HCT116 (cell line): Measurements from ENCODE around the gene PCDHGA9. TPM values are rescaled to one million over a fixed set of nuclear protein-coding genes. Genes with fewer than 3 reads are reported as not detected.

Experiments
- ATAC-seq: fragments of 200-7000 bp; cut with Tn5 transposase; 2 replicates; pipeline ENCODE4 v1.9.1; 2020; ENCODE audit warnings: mild to moderate bottlenecking, moderate library complexity
- BruUV-seq: library from RNA; stranded (reverse); fragments of 400-500 nt; replicated peaks from 2 replicates; lab custom pipeline; 2021; lab: Mats Ljungman, UMichigan
- CTCF ChIA-PET: fragments of 300-600 bp; sonication (Branson Sonifier 250); formaldehyde crosslinking; loops from one replicate; lab custom pipeline; 2021; ENCODE audit warnings: antibody characterized with exemption; lab: Charles Lee
- POLR2A ChIA-PET: fragments of 300-600, 350-600 bp; sonication (Branson Sonifier 250); formaldehyde crosslinking; loops from one replicate; lab custom pipeline; 2021; ENCODE audit warnings: antibody characterized with exemption; lab: Charles Lee
- RAD21 ChIA-PET, 2 experiments: fragments of 300-600 bp; sonication (Branson Sonifier 250); formaldehyde crosslinking; loops; one replicate each; lab custom pipeline; 2023; ENCODE audit warnings: low total read pairs in 2 of 2; ENCODE audit not compliant: uncharacterized antibody in 2 of 2, unreplicated experiment in 2 of 2, low non-redundant PET in 1 of 2; lab: Charles Lee
- DNase-seq: peaks from one replicate; pipeline ENCODE4 v3.0.0-alpha.2; 2010; ENCODE audit warnings: low read depth, low spot score
- H2AFZ ChIP-seq: fragments of 200-600 bp; shearing (Covaris generic), sonication (generic); 2 replicates; pipeline ENCODE4 v1.6.1; 2017; ENCODE audit warnings: low read depth, mixed run types, mixed read lengths, antibody characterized with exemption, low read length; ENCODE audit not compliant: poor library complexity, severe bottlenecking
- H3K27ac ChIP-seq: 2 replicates; pipeline ENCODE4 v1.5.1; 2012; ENCODE audit warnings: low read depth, low read length
- H3K27me3 ChIP-seq: fragments of 200-600 bp; sonication (generic); 2 replicates; pipeline ENCODE4 v1.6.1; 2016; ENCODE audit warnings: mixed run types, low read length, mixed read lengths; ENCODE audit not compliant: insufficient read depth
- H3K36me3 ChIP-seq, 2 experiments: fragments of 200-500 bp in 1 of 2; fragments of 200-600 bp in 1 of 2; sonication (Bioruptor generic) in 1 of 2; sonication (generic) in 1 of 2; 2 replicates each; pipeline versions ENCODE4 v1.5.1 to v1.6.1; 2014 to 2016; ENCODE audit warnings: low read length in 2 of 2, inconsistent platforms in 1 of 2, mixed read lengths in 1 of 2, mixed run types in 1 of 2; ENCODE audit not compliant: insufficient read depth in 2 of 2, control insufficient read depth in 1 of 2
- H3K4me1 ChIP-seq, 2 experiments: fragments of 200-600 bp in 1 of 2; sonication (generic) in 1 of 2; 2 replicates each; pipeline versions ENCODE4 v1.5.1 to v1.6.1; 2012 to 2017; ENCODE audit warnings: low read length in 2 of 2, inconsistent platforms in 1 of 2, mild to moderate bottlenecking in 1 of 2, mixed read lengths in 1 of 2, mixed run types in 1 of 2, moderate library complexity in 1 of 2; ENCODE audit not compliant: insufficient read depth in 2 of 2, control insufficient read depth in 1 of 2
- H3K4me2 ChIP-seq: fragments of 200-600 bp; sonication (generic); 2 replicates; pipeline ENCODE4 v1.6.1; 2017; ENCODE audit warnings: mixed run types, low read length, mixed read lengths
- H3K4me3 ChIP-seq, 2 experiments: fragments of 200-600 bp in 1 of 2; sonication (generic) in 1 of 2; replicated peaks in 1 of 2; 2 replicates each; pipeline ENCODE4 v1.5.1; 2011 to 2016; ENCODE audit warnings: low read length in 2 of 2, control low read depth in 1 of 2, low read depth in 1 of 2, mild to moderate bottlenecking in 1 of 2, mixed read lengths in 1 of 2, mixed run types in 1 of 2
- H3K79me2 ChIP-seq: fragments of 200-600 bp; sonication (generic); 2 replicates; pipeline ENCODE4 v1.6.1; 2017; ENCODE audit warnings: mild to moderate bottlenecking, mixed run types, low read length, moderate library complexity, mixed read lengths; ENCODE audit not compliant: insufficient read depth
- H3K9ac ChIP-seq: fragments of 200-600 bp; sonication (generic); 2 replicates; pipeline ENCODE4 v1.6.1; 2016; ENCODE audit warnings: low read length, mixed read lengths
- H3K9me2 ChIP-seq: fragments of 200-600 bp; sonication (generic), shearing (Covaris generic); 2 replicates; pipeline ENCODE4 v1.6.1; 2017; ENCODE audit warnings: mixed run types, mild to moderate bottlenecking, moderate library complexity; ENCODE audit not compliant: insufficient read depth
- H3K9me3 ChIP-seq, 2 experiments: fragments of 200-500 bp in 1 of 2; fragments of 200-600 bp in 1 of 2; sonication (Bioruptor generic) in 1 of 2; sonication (generic) in 1 of 2; 2 replicates each; pipeline ENCODE4 v1.6.1; 2014 to 2017; ENCODE audit warnings: low read length in 2 of 2, mixed read lengths in 2 of 2, inconsistent platforms in 1 of 2, low read depth in 1 of 2, mild to moderate bottlenecking in 1 of 2, mixed run types in 1 of 2, moderate library complexity in 1 of 2; ENCODE audit not compliant: control insufficient read depth in 1 of 2, insufficient read depth in 1 of 2
- H4K20me1 ChIP-seq: fragments of 200-600 bp; sonication (generic), shearing (Covaris generic); 2 replicates; pipeline ENCODE4 v1.6.1; 2017; ENCODE audit warnings: mixed run types, mild to moderate bottlenecking, moderate library complexity; ENCODE audit not compliant: insufficient read depth
- CBX3 ChIP-seq: IDR thresholded peaks from 2 replicates; pipeline ENCODE4 v1.6.1; 2012; ENCODE audit warnings: low read depth
- CTCF ChIP-seq, 3 experiments: fragments of 200-600 bp in 1 of 3; sonication (generic) in 1 of 3; IDR thresholded peaks in 2 of 3; conservative IDR thresholded peaks in 1 of 3; 2 replicates each; pipeline ENCODE4 v1.5.1; 2012 to 2017; ENCODE audit warnings: low read depth in 2 of 3, low read length in 2 of 3, antibody characterized with exemption in 1 of 3, borderline replicate concordance in 1 of 3, control low read depth in 1 of 3, mild to moderate bottlenecking in 1 of 3, mixed read lengths in 1 of 3, mixed run types in 1 of 3, moderate library complexity in 1 of 3; ENCODE audit not compliant: insufficient read depth in 1 of 3
- EZH2 ChIP-seq: fragments of 200-600 bp; sonication (generic); IDR thresholded peaks from 2 replicates; pipeline ENCODE4 v1.6.1; 2017; ENCODE audit warnings: antibody characterized with exemption, mixed run types
- FOSL1 ChIP-seq: IDR thresholded peaks from 2 replicates; pipeline ENCODE4 v1.6.1; 2012; ENCODE audit warnings: low read depth
- JUND ChIP-seq: IDR thresholded peaks from 2 replicates; pipeline ENCODE4 v1.6.1; 2012
- MAX ChIP-seq: IDR thresholded peaks from 2 replicates; pipeline ENCODE4 v1.6.1; 2012
- POLR2A ChIP-seq: IDR thresholded peaks from 2 replicates; pipeline ENCODE4 v1.7.0; 2011; ENCODE audit warnings: borderline replicate concordance; ENCODE audit not compliant: insufficient read depth, insufficient read length; ENCODE audit errors: extremely low read depth
- POLR2AphosphoS5 ChIP-seq: IDR thresholded peaks from 2 replicates; pipeline ENCODE4 v1.6.1; 2011; ENCODE audit warnings: mild to moderate bottlenecking, low read depth, low read length, moderate library complexity
- RAD21 ChIP-seq: IDR thresholded peaks from 2 replicates; pipeline ENCODE4 v1.6.1; 2012; ENCODE audit warnings: low read depth, mild to moderate bottlenecking
- REST ChIP-seq: IDR thresholded peaks from 2 replicates; pipeline ENCODE4 v1.6.1; 2012; ENCODE audit warnings: low read depth
- SIN3A ChIP-seq: IDR thresholded peaks from 2 replicates; pipeline ENCODE4 v1.6.1; 2012; ENCODE audit warnings: low read depth
- SRF ChIP-seq: IDR thresholded peaks from 2 replicates; pipeline ENCODE4 v1.6.1; 2012; ENCODE audit warnings: low read depth
- TCF7L2 ChIP-seq: IDR thresholded peaks from 2 replicates; pipeline ENCODE4 v1.7.0; 2011; ENCODE audit warnings: borderline replicate concordance, inconsistent platforms; ENCODE audit not compliant: insufficient read depth, insufficient read length; ENCODE audit errors: extremely low read depth
- YY1 ChIP-seq: IDR thresholded peaks from 2 replicates; pipeline ENCODE4 v1.6.1; 2011; ENCODE audit warnings: low read length, low read depth, moderate library complexity, mild to moderate bottlenecking; ENCODE audit not compliant: insufficient replicate concordance; ENCODE audit errors: extremely low read depth
- ZBTB33 ChIP-seq: IDR thresholded peaks from 2 replicates; pipeline ENCODE4 v1.6.1; 2011; ENCODE audit warnings: mild to moderate bottlenecking, low read length, moderate library complexity; ENCODE audit not compliant: insufficient replicate concordance; ENCODE audit errors: extremely low read depth
- ZFX ChIP-seq: fragments of 450-650 bp; IDR thresholded peaks from 2 replicates; pipeline ENCODE4 v1.6.1; 2017
- ZNF274 ChIP-seq: fragments of 200-500 bp; sonication (Bioruptor generic); IDR thresholded peaks from 2 replicates; pipeline ENCODE4 v1.6.1; 2014; ENCODE audit warnings: mild to moderate bottlenecking, low read depth, low read length, inconsistent platforms
- intact Hi-C: fragments of 100-400 bp; cut with micrococcal nuclease; formaldehyde crosslinking; loops from 2 replicates; pipeline ENCODE4 v1.10.0; 2022
- total RNA-seq: library from RNA; stranded (reverse); gene quantifications from one replicate; pipeline ENCODE4 v1.2.1, GENCODE V29; 2021; ENCODE audit not compliant: unreplicated experiment

Gene PCDHGA9
- total RNA-seq, 1 experiment from 2014 or later, result 0.34 TPM

- intact Hi-C loops, result no loop called here
- Histone ChIP-seq H3K27ac (no peak overlapping the region), H3K9ac (no peak overlapping the region), H2AFZ (no peak overlapping the region), H3K36me3 (no peaks in the 10 kb centered on the region), H3K9me2 (no peaks in the 10 kb centered on the region), H3K4me3 (no peak overlapping the region), H3K4me1 (no peaks in the 10 kb centered on the region), H3K4me2 (no peak overlapping the region), H3K9me3 (peaks cover 5 to 6% of the 10 kb centered on the region in 2 experiments; a peak in 2 of 4 replicates), H3K79me2 (no peaks in the 10 kb centered on the region), H4K20me1 (no peaks in the 10 kb centered on the region), H3K27me3 (no peaks in the 10 kb centered on the region)
- ChIA-PET RAD21 (no interaction called here), POLR2A (no interaction called here), CTCF (interaction anchor here (0.8 to 1.1 kb wide), 2 partner anchors 53 to 203 kb away, joined by 3 to 6 read pairs; partner anchors contain the start of gene PCDHGA10)
- DNase-seq (no peak), ATAC-seq (no peak)
- TF ChIP-seq MAX (no peak), CBX3 (no peak), REST (no peak), JUND (no peak), YY1 (no peak), TCF7L2 (no peak), POLR2A (no peak), RAD21 (no peak), SRF (no peak), FOSL1 (no peak), CTCF (IDR thresholded peaks at IDR 0.05 in 2 of 3, conservative IDR thresholded peaks at IDR 0.05 in 1 of 3; ENCODE audit: borderline replicate concordance in 1 of 3, insufficient read depth in 1 of 3, low read depth in 2 of 3, low read length in 2 of 3) (no peak), POLR2AphosphoS5 (no peak), ZNF274 (no peak), SIN3A (no peak), ZFX (no peak), EZH2 (no peak), ZBTB33 (no peak)
- BruUV-seq, result no TSS peak
These were observed 41.9 kb upstream of the PCDHGA9 start for GRCh38 chr5:141360685-141361084.
